PC-9 (cell line): Measurements from ENCODE around the gene PPM1F. TPM values are rescaled to one million over a fixed set of nuclear protein-coding genes. Genes with fewer than 3 reads are reported as not detected.

Experiments
- BruUV-seq: library from RNA; stranded (reverse); fragments of 400-500 nt; replicated peaks from 2 replicates; lab custom pipeline; 2021; lab: Mats Ljungman, UMichigan
- CTCF ChIA-PET: fragments of 300-600 bp; sonication (Branson Sonifier 250); formaldehyde crosslinking; loops from one replicate; lab custom pipeline; 2022; ENCODE audit warnings: antibody characterized with exemption; lab: Charles Lee
- POLR2A ChIA-PET: fragments of 300-600 bp; sonication (Branson Sonifier 250); formaldehyde crosslinking; loops from one replicate; lab custom pipeline; 2022; ENCODE audit warnings: antibody characterized with exemption; ENCODE audit not compliant: unreplicated experiment; lab: Charles Lee
- DNase-seq, 2 experiments: peaks; one replicate each; pipeline versions ENCODE4 v3.0.0 to v3.0.0-alpha.2; 2015 to 2022; ENCODE audit warnings: mixed read lengths in 1 of 2
- H2AFZ ChIP-seq: fragments of 200-600 bp; sonication (generic); 2 replicates; pipeline ENCODE4 v1.8.1; 2017; ENCODE audit warnings: antibody characterized with exemption
- H3F3A ChIP-seq: fragments of 200-600 bp; sonication (generic); 2 replicates; pipeline ENCODE4 v1.8.1; 2017; ENCODE audit warnings: antibody characterized with exemption, mild to moderate bottlenecking, low read depth; ENCODE audit not compliant: insufficient read depth
- H3K27ac ChIP-seq: fragments of 200-600 bp; sonication (generic); 2 replicates; pipeline ENCODE4 v1.6.1; 2016; ENCODE audit warnings: mixed run types
- H3K27me3 ChIP-seq: fragments of 200-600 bp; sonication (generic); 2 replicates; pipeline ENCODE4 v1.6.1; 2016; ENCODE audit warnings: low read depth, mixed run types; ENCODE audit not compliant: insufficient read depth
- H3K36me3 ChIP-seq: fragments of 200-600 bp; sonication (generic); 2 replicates; pipeline ENCODE4 v1.6.1; 2016; ENCODE audit warnings: low read depth, mixed run types
- H3K4me1 ChIP-seq: fragments of 200-600 bp; sonication (generic); replicated peaks from 2 replicates; pipeline ENCODE4 v1.6.1; 2016; ENCODE audit warnings: mixed run types; ENCODE audit not compliant: insufficient read depth
- H3K4me2 ChIP-seq: fragments of 200-600 bp; sonication (generic); 2 replicates; pipeline ENCODE4 v1.6.1; 2017; ENCODE audit warnings: mixed run types
- H3K4me3 ChIP-seq: fragments of 200-600 bp; sonication (generic); 2 replicates; pipeline ENCODE4 v1.6.1; 2016; ENCODE audit warnings: mixed run types
- H3K79me2 ChIP-seq: fragments of 200-600 bp; sonication (generic); 2 replicates; pipeline ENCODE4 v1.6.1; 2017; ENCODE audit warnings: low read depth, mixed run types
- H3K9me2 ChIP-seq: fragments of 200-600 bp; sonication (generic); 2 replicates; pipeline ENCODE4 v1.8.1; 2017; ENCODE audit warnings: mild to moderate bottlenecking; ENCODE audit not compliant: insufficient read depth
- H3K9me3 ChIP-seq: fragments of 200-600 bp; sonication (generic); 2 replicates; pipeline ENCODE4 v1.8.1; 2016; ENCODE audit warnings: low read depth; ENCODE audit not compliant: insufficient read depth
- H4K20me1 ChIP-seq: fragments of 200-600 bp; sonication (generic); 2 replicates; pipeline ENCODE4 v1.8.1; 2017; ENCODE audit not compliant: insufficient read depth
- EZH2 ChIP-seq: fragments of 200-600 bp; sonication (generic); IDR thresholded peaks from 2 replicates; pipeline ENCODE4 v1.8.0; 2017; ENCODE audit warnings: antibody characterized with exemption, low read depth
- intact Hi-C: fragments of 100-400 bp; cut with micrococcal nuclease; formaldehyde crosslinking; loops from one replicate; pipeline ENCODE4 v1.10.0; 2022; ENCODE audit not compliant: unreplicated experiment
- total RNA-seq: library from RNA; stranded (reverse); gene quantifications from 2 replicates; pipeline ENCODE4 v1.2.3, GENCODE V29; 2021
- TF ChIP-seq, protein P1 (sequence below): fragments of 200-600 bp; sonication (generic); conservative IDR thresholded peaks from 2 replicates; pipeline ENCODE4 v1.6.1; 2017; ENCODE audit warnings: mixed run types, antibody characterized with exemption, mild to moderate bottlenecking, moderate library complexity

The PPM1F gene
- total RNA-seq, 1 experiment from 2014 or later: 20.6 TPM

- Histone ChIP-seq H3K4me3 (no peak overlapping the region), H3F3A (no peaks in the 10 kb centered on the region), H4K20me1 (no peaks in the 10 kb centered on the region), H3K9me3 (no peaks in the 10 kb centered on the region), H3K27ac (no peak overlapping the region), H3K27me3 (no peaks in the 10 kb centered on the region), H3K4me2 (no peak overlapping the region), H2AFZ (no peak overlapping the region), H3K36me3 (no peaks in the 10 kb centered on the region), H3K9me2 (no peaks in the 10 kb centered on the region), H3K79me2 (no peaks in the 10 kb centered on the region), H3K4me1 (no peaks in the 10 kb centered on the region)
- no TSS peak for BruUV-seq
- intact Hi-C loops: no loop called here
- TF ChIP-seq, protein P1, sequence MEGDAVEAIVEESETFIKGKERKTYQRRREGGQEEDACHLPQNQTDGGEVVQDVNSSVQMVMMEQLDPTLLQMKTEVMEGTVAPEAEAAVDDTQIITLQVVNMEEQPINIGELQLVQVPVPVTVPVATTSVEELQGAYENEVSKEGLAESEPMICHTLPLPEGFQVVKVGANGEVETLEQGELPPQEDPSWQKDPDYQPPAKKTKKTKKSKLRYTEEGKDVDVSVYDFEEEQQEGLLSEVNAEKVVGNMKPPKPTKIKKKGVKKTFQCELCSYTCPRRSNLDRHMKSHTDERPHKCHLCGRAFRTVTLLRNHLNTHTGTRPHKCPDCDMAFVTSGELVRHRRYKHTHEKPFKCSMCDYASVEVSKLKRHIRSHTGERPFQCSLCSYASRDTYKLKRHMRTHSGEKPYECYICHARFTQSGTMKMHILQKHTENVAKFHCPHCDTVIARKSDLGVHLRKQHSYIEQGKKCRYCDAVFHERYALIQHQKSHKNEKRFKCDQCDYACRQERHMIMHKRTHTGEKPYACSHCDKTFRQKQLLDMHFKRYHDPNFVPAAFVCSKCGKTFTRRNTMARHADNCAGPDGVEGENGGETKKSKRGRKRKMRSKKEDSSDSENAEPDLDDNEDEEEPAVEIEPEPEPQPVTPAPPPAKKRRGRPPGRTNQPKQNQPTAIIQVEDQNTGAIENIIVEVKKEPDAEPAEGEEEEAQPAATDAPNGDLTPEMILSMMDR: no peak
- TF ChIP-seq EZH2: no peak
- ChIA-PET CTCF (no interaction called here), POLR2A (no interaction called here)
- DNase-seq: no peak
Measured at GRCh38 chr22:21920341-21921183, 32.1 kb downstream of the PPM1F start.

GRCh38 chr22:21919526-21920307 is 32.9 kb downstream of the PPM1F start:
- Histone ChIP-seq H3K27ac (no peak overlapping the region), H3K79me2 (no peaks in the 10 kb centered on the region), H3F3A (no peaks in the 10 kb centered on the region), H3K4me1 (no peaks in the 10 kb centered on the region), H3K9me2 (no peaks in the 10 kb centered on the region), H3K4me2 (no peak overlapping the region), H2AFZ (no peak overlapping the region), H3K36me3 (no peaks in the 10 kb centered on the region), H4K20me1 (no peaks in the 10 kb centered on the region), H3K27me3 (no peaks in the 10 kb centered on the region), H3K9me3 (no peaks in the 10 kb centered on the region), H3K4me3 (no peak overlapping the region)
- TF ChIP-seq EZH2: no peak
- no TSS peak for BruUV-seq
- DNase-seq: no peak
- POLR2A ChIA-PET: no interaction called here
- CTCF ChIA-PET: no interaction called here
- intact Hi-C loops: no loop called here

DNA sequence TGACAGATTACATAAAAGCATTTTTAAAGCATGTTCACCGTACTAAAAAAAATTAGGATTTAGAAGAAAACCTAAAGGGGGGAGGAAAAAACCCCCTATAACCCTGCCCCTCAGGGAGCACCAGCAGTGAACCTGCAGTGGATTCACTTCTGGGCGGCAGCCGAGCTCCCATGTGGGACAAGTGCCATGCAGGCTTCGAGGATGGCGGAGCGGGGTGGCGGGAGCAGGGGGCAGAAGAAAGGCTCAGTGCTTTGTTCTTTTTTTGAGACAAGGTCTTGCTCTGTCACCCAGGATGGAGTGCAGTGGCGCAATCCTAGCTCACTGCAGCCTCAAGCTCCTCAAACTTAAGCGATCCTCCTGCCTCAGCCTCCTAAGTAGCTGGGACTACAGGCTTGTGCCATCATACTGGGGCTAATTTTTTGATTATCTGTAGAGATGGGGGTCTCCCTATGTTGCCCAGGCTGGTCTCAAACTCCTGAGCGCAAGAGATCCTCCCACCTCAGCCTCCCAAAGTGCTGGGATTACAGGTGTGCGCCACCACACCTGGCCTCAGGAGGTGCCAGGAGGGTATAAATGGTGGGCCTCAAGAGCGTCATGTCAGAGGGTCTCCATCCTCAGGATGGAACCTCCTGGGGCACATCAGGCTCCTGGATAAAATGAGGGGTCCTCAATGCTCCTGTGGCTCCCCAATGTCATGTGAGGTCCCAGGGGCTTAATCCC is 34.0 kb downstream of the PPM1F start:
- H3K4me1 ChIP-seq: no peaks in the 10 kb centered on the region
- H3K9me2 ChIP-seq: no peaks in the 10 kb centered on the region
- DNase-seq: no peak
- no peak overlapping the region for H2AFZ ChIP-seq
- CTCF ChIA-PET: no interaction called here
- no peak overlapping the region for H3K4me3 ChIP-seq
- POLR2A ChIA-PET: no interaction called here
- no TSS peak for BruUV-seq
- H3K4me2 ChIP-seq: no peak overlapping the region
- H3F3A ChIP-seq: no peaks in the 10 kb centered on the region
- TF ChIP-seq, protein P1: no peak
- no peak for TF ChIP-seq EZH2
- no peaks in the 10 kb centered on the region for H4K20me1 ChIP-seq
- no peak overlapping the region for H3K27ac ChIP-seq
- H3K27me3 ChIP-seq: no peaks in the 10 kb centered on the region
- no peaks in the 10 kb centered on the region for H3K79me2 ChIP-seq
- no peaks in the 10 kb centered on the region for H3K9me3 ChIP-seq
- H3K36me3 ChIP-seq: no peaks in the 10 kb centered on the region
- intact Hi-C loops: no loop called here
